ENCODE data around the gene KRTAP5-2. TPM values are rescaled to one million over a fixed set of nuclear protein-coding genes. Genes with fewer than 3 reads are reported as not detected.
A peak's percentile ranks its signal among the peaks of the same experiment; 100 is the strongest.

Gene KRTAP5-2
- total RNA-seq, 4 donors from 2014 or later = not detected

DNA sequence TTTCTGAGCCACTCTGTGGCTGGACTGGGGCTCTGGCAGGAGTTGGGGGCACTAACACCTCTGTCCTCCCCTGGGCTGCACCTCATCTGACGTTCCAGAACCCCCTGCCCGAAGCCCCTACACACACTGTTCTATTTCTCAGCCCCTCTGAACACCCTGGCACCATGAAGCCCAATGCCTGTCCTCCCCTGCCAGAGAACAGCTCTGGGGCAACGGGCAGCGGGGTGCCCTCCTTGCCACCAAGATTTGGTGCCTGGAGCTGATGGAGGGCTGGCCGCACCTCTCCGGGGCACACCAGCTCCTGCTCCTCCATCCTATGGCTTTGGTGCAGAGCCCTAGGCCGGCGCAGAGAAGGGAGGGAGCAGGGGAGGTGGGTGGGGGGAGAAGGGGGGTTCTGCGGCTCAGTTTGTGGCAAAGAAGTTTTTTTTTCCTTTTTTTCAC is 42.4 kb downstream of the KRTAP5-2 start:
- Histone ChIP-seq H3K4me3 (no peak overlapping the region), H3K36me3 (peaks cover 0 to 14% (median 0%) of the 10 kb centered on the region in 3 donors), H3K9me3 (no peaks in the 10 kb centered on the region), H3K27me3 (peaks cover 0 to 4% of the 10 kb centered on the region in 2 donors), H3K27ac (peak overlapping the region in 3 of 4 donors; percentile 40 to 99 (median 79)), H3K4me1 (peaks cover 0 to 54% (median 27%) of the 10 kb centered on the region in 4 donors)
- TF ChIP-seq CTCF (IDR thresholded peaks at IDR 0.05) (no peak), POLR2A (IDR thresholded peaks at IDR 0.05) (no peak), EP300 (IDR thresholded peaks at IDR 0.05) (no peak)
- DNase-seq (ENCODE audit: low spot score in 2 of 2) = no peak
- 80 to 89% methylated on average over 9 of the region's 9 CpGs for WGBS, 2 donors

GRCh38 chr11:1554981-1555712 is 42.9 kb downstream of the KRTAP5-2 start:
- Histone ChIP-seq H3K36me3 (peaks cover 0 to 14% (median 0%) of the 10 kb centered on the region in 3 donors), H3K4me1 (peaks cover 0 to 49% (median 26%) of the 10 kb centered on the region in 4 donors), H3K27ac (peak overlapping the region; percentile 40 to 99 (median 62)), H3K9me3 (no peaks in the 10 kb centered on the region), H3K27me3 (peaks cover 0 to 4% of the 10 kb centered on the region in 2 donors), H3K4me3 (no peak overlapping the region)
- TF ChIP-seq POLR2A (IDR thresholded peaks at IDR 0.05) = no peak
- no peak for TF ChIP-seq EP300 (IDR thresholded peaks at IDR 0.05)
- TF ChIP-seq CTCF (IDR thresholded peaks at IDR 0.05) = no peak
- DNase-seq (ENCODE audit: low spot score in 2 of 2) = no peak
- WGBS, 2 donors = 67 to 70% methylated on average over 8 to 12 of the region's 13 CpGs

- DNase-seq (ENCODE audit: low spot score in 2 of 2) = no peak
- peaks cover 0 to 7% of the 10 kb centered on the region in 2 donors for H3K27me3 ChIP-seq
- H3K4me1 ChIP-seq = peaks cover 0 to 42% (median 19%) of the 10 kb centered on the region in 4 donors
These were observed 44.1 kb downstream of the KRTAP5-2 start for GRCh38 chr11:1553808-1554594.

GRCh38 chr11:1549338-1550330 is 48.5 kb downstream of the KRTAP5-2 start:
- WGBS, 2 donors = 58 to 62% methylated on average over 12 to 13 of the region's 13 CpGs
- H3K36me3 ChIP-seq = no peaks in the 10 kb centered on the region
- H3K9me3 ChIP-seq = no peaks in the 10 kb centered on the region
- peaks cover 0 to 42% (median 30%) of the 10 kb centered on the region in 4 donors for H3K4me1 ChIP-seq
- H3K27me3 ChIP-seq = peaks cover 0 to 43% of the 10 kb centered on the region in 2 donors
- H3K4me3 ChIP-seq = no peak overlapping the region
- DNase-seq (ENCODE audit: low spot score in 2 of 2) = no peak
- no peak for TF ChIP-seq POLR2A (IDR thresholded peaks at IDR 0.05)
- TF ChIP-seq CTCF (IDR thresholded peaks at IDR 0.05) = peak in 1 of 5 experiments; percentile 19
- TF ChIP-seq EP300 (IDR thresholded peaks at IDR 0.05) = no peak
- peak overlapping the region; percentile 20 to 82 (median 46) for H3K27ac ChIP-seq

More at GRCh38 chr11:1553808-1554594, 44.1 kb downstream of the KRTAP5-2 start:
- H3K36me3 ChIP-seq = peaks cover 0 to 14% (median 0%) of the 10 kb centered on the region in 3 donors
- no peak overlapping the region for H3K4me3 ChIP-seq
- WGBS, 2 donors = 65 to 71% methylated on average over 15 to 20 of the region's 20 CpGs
- H3K9me3 ChIP-seq = no peaks in the 10 kb centered on the region
- no peak for TF ChIP-seq EP300 (IDR thresholded peaks at IDR 0.05)
- H3K27ac ChIP-seq = peak overlapping the region in 3 of 4 donors; percentile 19 to 79 (median 74)
